GM23338 (cell line): Measurements from ENCODE around the gene IRF2. TPM values are rescaled to one million over a fixed set of nuclear protein-coding genes. Genes with fewer than 3 reads are reported as not detected.

Experiments
- ATAC-seq: fragments of 200-7000 bp; cut with Tn5 transposase; 3 replicates; pipeline ENCODE4 v1.9.1; 2020
- DNase-seq: peaks from one replicate; pipeline ENCODE4 v3.0.0-alpha.2; 2015; ENCODE audit warnings: low spot score
- H2AFZ ChIP-seq: fragments of 200-600 bp; sonication (generic); 2 replicates; pipeline ENCODE4 v1.8.0; 2016; ENCODE audit warnings: antibody characterized with exemption, mild to moderate bottlenecking, moderate library complexity
- H3F3A ChIP-seq: fragments of 200-600 bp; sonication (generic); replicated peaks from 2 replicates; pipeline ENCODE4 v1.8.0; 2017; ENCODE audit warnings: antibody characterized with exemption, mixed run types, low read depth
- H3K27ac ChIP-seq: fragments of 200-600 bp; sonication (generic); 2 replicates; pipeline ENCODE4 v1.6.1; 2016; ENCODE audit warnings: low read depth
- H3K27me3 ChIP-seq: fragments of 200-600 bp; sonication (generic); 2 replicates; pipeline ENCODE4 v1.8.0; 2016; ENCODE audit warnings: mild to moderate bottlenecking, mixed run types, moderate library complexity; ENCODE audit not compliant: insufficient read depth
- H3K36me3 ChIP-seq: fragments of 200-600 bp; sonication (generic); 2 replicates; pipeline ENCODE4 v1.8.0; 2016; ENCODE audit warnings: mild to moderate bottlenecking; ENCODE audit not compliant: insufficient read depth
- H3K4me1 ChIP-seq: fragments of 200-600 bp; sonication (generic); 2 replicates; pipeline ENCODE4 v1.8.0; 2016; ENCODE audit warnings: mild to moderate bottlenecking, moderate library complexity; ENCODE audit not compliant: insufficient read depth
- H3K4me2 ChIP-seq: fragments of 200-600 bp; sonication (generic); 2 replicates; pipeline ENCODE4 v1.7.1; 2017; ENCODE audit warnings: mixed run types
- H3K4me3 ChIP-seq: fragments of 200-600 bp; sonication (generic); 2 replicates; pipeline ENCODE4 v1.6.1; 2016; ENCODE audit warnings: mixed run types
- H3K79me2 ChIP-seq: fragments of 200-600 bp; sonication (generic); replicated peaks from 2 replicates; pipeline ENCODE4 v1.8.0; 2017; ENCODE audit warnings: mild to moderate bottlenecking; ENCODE audit not compliant: insufficient read depth
- H3K9me2 ChIP-seq: fragments of 200-600 bp; sonication (generic); 2 replicates; pipeline ENCODE4 v1.8.0; 2017; ENCODE audit not compliant: insufficient read depth
- H4K20me1 ChIP-seq: fragments of 200-600 bp; sonication (generic); replicated peaks from 2 replicates; pipeline ENCODE4 v1.8.0; 2017; ENCODE audit warnings: mild to moderate bottlenecking; ENCODE audit not compliant: insufficient read depth
- H3K27ac Mint-ChIP-seq: 2 replicates; pipeline ENCODE4 v1.8.0; 2020; ENCODE audit warnings: inconsistent platforms, mild to moderate bottlenecking, moderate library complexity, mixed read lengths
- H3K27me3 Mint-ChIP-seq: 3 replicates; pipeline ENCODE4 v1.8.0; 2022; ENCODE audit warnings: low read depth, mild to moderate bottlenecking, moderate library complexity, mixed read lengths, inconsistent platforms; ENCODE audit not compliant: insufficient read depth, poor library complexity
- H3K36me3 Mint-ChIP-seq: 3 replicates; pipeline ENCODE4 v1.8.0; 2021; ENCODE audit warnings: low read depth, mild to moderate bottlenecking, inconsistent platforms, moderate library complexity, mixed read lengths
- H3K4me1 Mint-ChIP-seq: 3 replicates; pipeline ENCODE4 v1.8.0; 2020; ENCODE audit warnings: mild to moderate bottlenecking, inconsistent platforms, mixed read lengths
- H3K4me3 Mint-ChIP-seq: 3 replicates; pipeline ENCODE4 v1.8.0; 2021; ENCODE audit warnings: moderate library complexity, mild to moderate bottlenecking, inconsistent platforms, mixed read lengths
- H3K9me3 Mint-ChIP-seq: 3 replicates; pipeline ENCODE4 v1.8.0; 2020; ENCODE audit warnings: moderate library complexity, mild to moderate bottlenecking, inconsistent platforms, mixed read lengths
- CREB1 ChIP-seq: fragments of 250-450 bp; sonication (Bioruptor Pico); IDR thresholded peaks from 2 replicates; pipeline ENCODE4 v1.5.0; 2020; ENCODE audit warnings: low read depth, mild to moderate bottlenecking, moderate library complexity
- CTCF ChIP-seq, 2 experiments: fragments of 200-600 bp in 1 of 2; sonication (generic) in 1 of 2; conservative IDR thresholded peaks; 2 replicates each; pipeline versions ENCODE4 v1.5.1 to v1.6.1; 2016 to 2017; ENCODE audit warnings: antibody characterized with exemption in 2 of 2, low read depth in 2 of 2, mild to moderate bottlenecking in 2 of 2, moderate library complexity in 1 of 2
- ETS1 ChIP-seq: IDR thresholded peaks from 2 replicates; pipeline ENCODE4 v1.6.1; 2016; ENCODE audit warnings: antibody characterized with exemption
- EZH2 ChIP-seq: fragments of 200-600 bp; sonication (generic); IDR thresholded peaks from one replicate; pipeline ENCODE4 v1.8.0; 2017; ENCODE audit warnings: antibody characterized with exemption, mild to moderate bottlenecking, low read depth; ENCODE audit not compliant: unreplicated experiment
- EZH2phosphoT487 ChIP-seq: fragments of 200-600 bp; sonication (generic); IDR thresholded peaks from one replicate; pipeline ENCODE4 v1.8.1; 2018; ENCODE audit warnings: antibody characterized with exemption; ENCODE audit not compliant: unreplicated experiment
- NANOG ChIP-seq: IDR thresholded peaks from 2 replicates; pipeline ENCODE4 v1.6.1; 2016; ENCODE audit warnings: antibody characterized with exemption, borderline replicate concordance
- POLR2AphosphoS5 ChIP-seq: IDR thresholded peaks from 2 replicates; pipeline ENCODE4 v1.6.1; 2016; ENCODE audit warnings: antibody characterized with exemption, low read depth
- REST ChIP-seq: IDR thresholded peaks from one replicate; pipeline ENCODE4 v1.6.1; 2018; ENCODE audit warnings: antibody characterized with exemption; ENCODE audit not compliant: unreplicated experiment
- STAT1 ChIP-seq: IDR thresholded peaks from one replicate; pipeline ENCODE4 v1.6.1; 2016; ENCODE audit warnings: antibody characterized with exemption; ENCODE audit not compliant: unreplicated experiment
- polyA plus RNA-seq: library from polyadenylated mRNA; unstranded; fragments of >200 nt; fragmentation: Nextera tagmentation; extraction: Ambion mirVana; gene quantifications from 2 replicates; pipeline ENCODE4 v1.2.1, GENCODE V29; 2016
- total RNA-seq: library from RNA; depleted of rRNA; stranded (reverse); fragments of >200 nt; shearing (Covaris generic); gene quantifications from 2 replicates; pipeline ENCODE4 v1.2.3, GENCODE V29; 2014

IRF2 gene
- total and polyA plus RNA-seq, 2 experiments from 2014 or later: 14.7 to 15.0 TPM

- H3K4me3 ChIP-seq: peak overlapping the region; percentile 15; the same call in 1 of the 2 replicates
- H3K4me3 Mint-ChIP-seq: peak overlapping the region; percentile 29; the same call in 2 of the 3 replicates
These were observed 126.8 kb downstream of the IRF2 start for GRCh38 chr4:184347251-184348239.

GRCh38 chr4:184346682-184347081, 127.7 kb downstream of the IRF2 start:
- no peak overlapping the region for H3K4me3 ChIP-seq
- H3F3A ChIP-seq: peaks cover 3% of the 10 kb centered on the region; the same call in 1 of the 2 replicates
- H3K27ac ChIP-seq: peak overlapping the region; percentile 73
- no peaks in the 10 kb centered on the region for H4K20me1 ChIP-seq
- no peaks in the 10 kb centered on the region for H3K79me2 ChIP-seq
- no peak for ATAC-seq
- H3K4me2 ChIP-seq: 0 out of 2 replicates have a peak overlapping the region, but pooled peaks have one; percentile 33
- Mint-ChIP-seq H3K36me3 (no peaks in the 10 kb centered on the region; the same call in 2 of the 3 replicates), H3K4me1 (peaks cover 52% of the 10 kb centered on the region), H3K27me3 (peaks cover 11% of the 10 kb centered on the region), H3K9me3 (no peaks in the 10 kb centered on the region), H3K4me3 (no peak overlapping the region), H3K27ac (peak overlapping the region; percentile 97)
- no peak for DNase-seq
- H3K4me1 ChIP-seq: peaks cover 25% of the 10 kb centered on the region
- H3K9me2 ChIP-seq: no peaks in the 10 kb centered on the region
- H3K36me3 ChIP-seq: no peaks in the 10 kb centered on the region
- no peaks in the 10 kb centered on the region for H3K27me3 ChIP-seq
- H2AFZ ChIP-seq: no peak overlapping the region
- TF ChIP-seq CTCF (conservative IDR thresholded peaks at IDR 0.05; ENCODE audit: low read depth in 2 of 2) (no peak), CREB1 (CRISPR knock-in tag) (no peak), EZH2 (no peak), REST (no peak), ETS1 (no peak), NANOG (no peak), STAT1 (no peak)

More at GRCh38 chr4:184347251-184348239, 126.8 kb downstream of the IRF2 start:
- Mint-ChIP-seq H3K4me1 (peaks cover 46% of the 10 kb centered on the region), H3K9me3 (no peaks in the 10 kb centered on the region), H3K27ac (peak overlapping the region; percentile 97), H3K36me3 (no peaks in the 10 kb centered on the region; the same call in 2 of the 3 replicates), H3K27me3 (peaks cover 11% of the 10 kb centered on the region)
- Histone ChIP-seq H3K79me2 (no peaks in the 10 kb centered on the region), H3K27ac (peak overlapping the region; percentile 88), H3K27me3 (no peaks in the 10 kb centered on the region), H3F3A (0 out of 2 replicates have a peak, but pooled peaks cover 3% of the 10 kb centered on the region), H3K4me2 (peak overlapping the region; percentile 62), H3K9me2 (no peaks in the 10 kb centered on the region), H3K4me1 (peaks cover 25% of the 10 kb centered on the region), H4K20me1 (no peaks in the 10 kb centered on the region), H3K36me3 (no peaks in the 10 kb centered on the region), H2AFZ (peak overlapping the region; percentile 93; the same call in 1 of the 2 replicates)
- ATAC-seq: peak; percentile 87
- TF ChIP-seq NANOG (no peak), CREB1 (CRISPR knock-in tag) (peak; percentile 75), EZH2phosphoT487 (no peak), POLR2AphosphoS5 (peak; percentile 62)
- peak; percentile 94 for DNase-seq
